Endodermal cell (in vitro differentiated cells): ENCODE results near the gene KLHL26. TPM values are rescaled to one million over a fixed set of nuclear protein-coding genes. Genes with fewer than 3 reads are reported as not detected.

ENCODE experiments used
- DNase-seq: peaks from one replicate; pipeline ENCODE4 v3.0.0-alpha.2; 2017
- H3K27ac ChIP-seq: 2 replicates; pipeline ENCODE4 v1.5.1; 2013; ENCODE audit warnings: mild to moderate bottlenecking, low read depth, low read length, moderate library complexity
- H3K27me3 ChIP-seq: 2 replicates; pipeline ENCODE4 v1.6.1; 2013; ENCODE audit warnings: mild to moderate bottlenecking, low read length, moderate library complexity; ENCODE audit not compliant: insufficient read depth, control insufficient read depth, poor library complexity, severe bottlenecking
- H3K36me3 ChIP-seq: 2 replicates; pipeline ENCODE4 v1.7.0; 2013; ENCODE audit warnings: mild to moderate bottlenecking, low read length, moderate library complexity; ENCODE audit not compliant: control insufficient read depth, insufficient read depth
- H3K4me1 ChIP-seq: one replicate; pipeline ENCODE4 v1.7.0; 2013; ENCODE audit warnings: low read length; ENCODE audit not compliant: control insufficient read depth, insufficient read depth
- H3K4me3 ChIP-seq: 2 replicates; pipeline ENCODE4 v1.5.1; 2013; ENCODE audit warnings: mild to moderate bottlenecking, low read length, moderate library complexity
- H3K9ac ChIP-seq: 2 replicates; pipeline ENCODE4 v1.6.1; 2013; ENCODE audit warnings: mild to moderate bottlenecking, low read length, moderate library complexity; ENCODE audit not compliant: poor library complexity, severe bottlenecking; ENCODE audit errors: extremely low read depth
- H3K9me3 ChIP-seq: 2 replicates; pipeline ENCODE4 v1.6.1; 2013; ENCODE audit warnings: mild to moderate bottlenecking, low read length, moderate library complexity; ENCODE audit not compliant: control insufficient read depth
- H3K27ac Mint-ChIP-seq: 2 replicates; pipeline ENCODE4 v1.8.0; 2020; ENCODE audit warnings: mixed read lengths
- H3K27me3 Mint-ChIP-seq: 2 replicates; pipeline ENCODE4 v1.8.0; 2021; ENCODE audit warnings: mild to moderate bottlenecking, mixed read lengths; ENCODE audit not compliant: insufficient read depth
- H3K36me3 Mint-ChIP-seq: 2 replicates; pipeline ENCODE4 v1.8.0; 2020; ENCODE audit warnings: low read depth, mixed read lengths
- H3K4me1 Mint-ChIP-seq: 2 replicates; pipeline ENCODE4 v1.8.0; 2020; ENCODE audit warnings: mixed read lengths
- H3K4me3 Mint-ChIP-seq: 2 replicates; pipeline ENCODE4 v1.8.0; 2020; ENCODE audit warnings: mild to moderate bottlenecking, moderate library complexity, mixed read lengths
- H3K9me3 Mint-ChIP-seq: 2 replicates; pipeline ENCODE4 v1.8.0; 2020; ENCODE audit warnings: mild to moderate bottlenecking, mixed read lengths
- WGBS, 2 experiments: methylation state at CpG; one replicate each; pipeline versions ENCODE4 v1.1.5 to v1.1.7; 2013; ENCODE audit warnings: missing lambda C conversion rate in 2 of 2, mixed read lengths in 1 of 2; ENCODE audit not compliant: insufficient coverage in 1 of 2, insufficient read length in 1 of 2; 5-methylcytosine and 5-hydroxymethylcytosine counted together
- total RNA-seq, 2 donors: library from RNA; stranded (reverse); fragmentation: NEBNext Ultra II Directional in 1 of 2; extraction: Animal tissue kit (Norgen Biotek cat#: 25700) in 1 of 2; gene quantifications; 2 replicates in 1 of 2; 3 replicates in 1 of 2; pipeline ENCODE4 v1.2.1, GENCODE V29; 2021
- TF ChIP-seq, protein P1 (sequence below): fragments of 200-600 bp; sonication (generic); conservative IDR thresholded peaks from 2 replicates; pipeline ENCODE4 v1.5.0; 2021; ENCODE audit warnings: antibody characterized with exemption, mild to moderate bottlenecking

The KLHL26 gene
- total RNA-seq, 2 donors from 2014 or later, result 9.4 to 11.2 TPM

DNA sequence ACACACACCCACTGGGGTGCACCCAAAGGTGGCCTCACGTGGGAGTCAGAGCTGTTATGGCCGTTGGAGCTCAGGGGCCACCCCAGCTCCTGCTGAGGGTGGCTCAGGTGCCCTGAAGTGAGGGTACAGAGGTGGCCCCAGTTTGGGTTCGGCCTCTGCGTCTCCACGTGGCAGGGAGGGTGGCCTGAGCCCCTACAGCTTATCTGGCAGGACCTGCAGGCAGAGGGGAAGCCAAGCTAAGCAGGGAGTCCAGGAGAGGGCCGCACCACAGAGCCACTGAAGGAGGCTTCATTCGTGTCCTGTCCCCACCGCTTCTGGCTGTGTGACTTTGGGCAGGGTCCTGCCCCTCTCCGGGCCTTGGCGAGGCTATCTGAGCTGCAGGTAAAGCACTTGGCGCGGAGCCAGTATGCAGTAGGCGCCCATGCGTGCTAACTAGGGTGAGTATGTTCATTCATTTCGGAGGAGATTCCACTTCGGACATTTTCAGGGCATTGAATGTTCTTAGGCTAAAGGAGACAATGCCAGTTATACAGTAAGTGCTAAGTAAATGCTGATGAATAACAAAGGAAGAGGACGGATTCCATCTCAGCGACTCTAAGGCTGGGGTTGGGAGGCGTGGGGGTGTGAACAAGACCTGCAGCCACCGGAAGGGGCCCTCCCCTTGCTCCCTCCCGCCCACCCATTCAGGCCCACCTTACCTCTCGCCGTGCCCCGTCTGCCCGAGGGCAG is 43.3 kb upstream of the KLHL26 start:
- Histone ChIP-seq H3K4me1 (peaks cover 3% of the 10 kb centered on the region), H3K36me3 (peaks cover 9% of the 10 kb centered on the region), H3K9ac (peak overlapping the region; percentile 59), H3K27me3 (no peaks in the 10 kb centered on the region), H3K9me3 (no peaks in the 10 kb centered on the region), H3K4me3 (peak overlapping the region; percentile 72), H3K27ac (no peak overlapping the region)
- H3K9me3 Mint-ChIP-seq, result no peaks in the 10 kb centered on the region
- H3K4me3 Mint-ChIP-seq, result peak overlapping the region; percentile 53
- H3K4me1 Mint-ChIP-seq, result peaks cover 16% of the 10 kb centered on the region
- peak; percentile 85 for DNase-seq
- 36% methylated on average over 14 to 21 of the region's 25 CpGs for WGBS, 2 experiments
- H3K36me3 Mint-ChIP-seq, result peaks cover 5% of the 10 kb centered on the region
- TF ChIP-seq, protein P1, sequence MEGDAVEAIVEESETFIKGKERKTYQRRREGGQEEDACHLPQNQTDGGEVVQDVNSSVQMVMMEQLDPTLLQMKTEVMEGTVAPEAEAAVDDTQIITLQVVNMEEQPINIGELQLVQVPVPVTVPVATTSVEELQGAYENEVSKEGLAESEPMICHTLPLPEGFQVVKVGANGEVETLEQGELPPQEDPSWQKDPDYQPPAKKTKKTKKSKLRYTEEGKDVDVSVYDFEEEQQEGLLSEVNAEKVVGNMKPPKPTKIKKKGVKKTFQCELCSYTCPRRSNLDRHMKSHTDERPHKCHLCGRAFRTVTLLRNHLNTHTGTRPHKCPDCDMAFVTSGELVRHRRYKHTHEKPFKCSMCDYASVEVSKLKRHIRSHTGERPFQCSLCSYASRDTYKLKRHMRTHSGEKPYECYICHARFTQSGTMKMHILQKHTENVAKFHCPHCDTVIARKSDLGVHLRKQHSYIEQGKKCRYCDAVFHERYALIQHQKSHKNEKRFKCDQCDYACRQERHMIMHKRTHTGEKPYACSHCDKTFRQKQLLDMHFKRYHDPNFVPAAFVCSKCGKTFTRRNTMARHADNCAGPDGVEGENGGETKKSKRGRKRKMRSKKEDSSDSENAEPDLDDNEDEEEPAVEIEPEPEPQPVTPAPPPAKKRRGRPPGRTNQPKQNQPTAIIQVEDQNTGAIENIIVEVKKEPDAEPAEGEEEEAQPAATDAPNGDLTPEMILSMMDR, result no peak
- no peaks in the 10 kb centered on the region for H3K27me3 Mint-ChIP-seq
- peak overlapping the region; percentile 79 for H3K27ac Mint-ChIP-seq

DNA sequence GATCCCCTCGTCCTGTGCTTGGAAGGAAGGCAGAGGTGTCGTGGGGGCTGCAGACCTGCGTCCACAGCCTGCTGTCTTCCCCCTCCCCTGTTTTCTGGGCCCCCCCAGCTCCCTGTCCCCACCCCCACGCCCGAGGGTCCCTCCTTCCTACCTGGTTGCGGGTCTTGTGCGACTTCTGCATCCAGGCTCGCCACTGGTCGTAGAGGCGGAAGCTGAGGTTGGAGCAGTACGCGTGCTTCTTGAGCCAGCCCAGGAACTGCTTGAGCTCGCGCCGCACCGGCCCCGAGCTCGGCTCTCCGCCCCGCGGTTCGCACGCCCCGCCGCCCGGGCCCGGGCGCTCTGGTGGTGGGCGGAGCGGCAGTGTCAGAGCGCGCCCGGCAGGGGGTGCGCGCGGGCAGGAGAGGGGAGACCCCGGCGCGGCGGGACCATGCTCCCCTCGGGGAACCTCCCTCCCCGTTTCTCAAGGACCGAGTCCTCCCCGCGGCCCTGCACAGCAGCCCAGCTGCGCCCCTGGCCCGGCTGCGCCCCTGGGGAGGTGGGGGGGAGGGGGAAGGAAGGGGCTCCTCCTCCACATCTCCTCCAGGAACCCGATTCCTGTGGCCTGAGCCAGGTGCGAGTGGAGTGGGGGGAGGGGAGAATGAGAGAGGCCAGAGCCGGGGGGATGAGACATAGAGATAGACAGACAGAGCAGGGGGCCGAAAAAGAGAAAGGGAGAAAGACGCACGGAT is 42.6 kb upstream of the KLHL26 start:
- DNase-seq, result peak; percentile 92
- Histone ChIP-seq H3K27ac (no peak overlapping the region), H3K27me3 (no peaks in the 10 kb centered on the region), H3K9ac (peak overlapping the region; percentile 59), H3K4me1 (peaks cover 3% of the 10 kb centered on the region), H3K9me3 (no peaks in the 10 kb centered on the region), H3K4me3 (peak overlapping the region; percentile 77), H3K36me3 (peaks cover 9% of the 10 kb centered on the region)
- H3K36me3 Mint-ChIP-seq, result peaks cover 5% of the 10 kb centered on the region
- H3K4me1 Mint-ChIP-seq, result peaks cover 16% of the 10 kb centered on the region
- H3K27me3 Mint-ChIP-seq, result peaks cover under 1% of the 10 kb centered on the region
- peak overlapping the region; percentile 85 for H3K27ac Mint-ChIP-seq
- TF ChIP-seq, protein P1, result peak; percentile 89
- WGBS, 2 experiments, result 2% methylated on average over 24 to 48 of the region's 54 CpGs
- no peaks in the 10 kb centered on the region for H3K9me3 Mint-ChIP-seq
- peak overlapping the region; percentile 53 for H3K4me3 Mint-ChIP-seq

DNA sequence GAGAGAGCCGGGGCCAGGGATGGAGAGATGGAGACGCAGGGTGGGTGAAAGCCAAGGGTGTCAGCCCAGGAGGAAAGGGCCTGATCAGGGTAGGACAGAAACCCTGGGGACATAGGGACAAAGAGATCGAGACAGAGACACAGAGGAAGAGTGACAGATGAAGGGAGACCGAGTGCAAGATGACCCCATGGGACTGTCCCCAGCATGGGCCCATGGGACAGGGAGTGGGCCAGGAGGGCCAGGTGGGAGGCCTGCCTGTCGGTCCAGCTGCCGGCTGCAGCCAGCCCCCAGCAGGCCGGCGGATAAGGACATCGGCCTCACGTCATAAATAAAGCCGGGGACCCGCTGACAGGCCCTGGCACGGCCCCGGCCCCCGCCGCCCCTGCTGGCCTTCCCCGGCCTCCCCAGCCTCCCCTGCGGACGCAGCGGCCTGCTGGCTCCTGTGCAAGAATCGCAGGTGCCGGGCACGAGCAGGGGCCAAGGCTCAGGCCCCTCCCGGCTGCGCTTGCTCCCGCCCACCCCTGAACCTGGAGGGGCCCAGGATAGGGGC is 41.9 kb upstream of the KLHL26 start:
- H3K4me3 ChIP-seq, result peak overlapping the region; percentile 77
- peak overlapping the region; percentile 53 for H3K4me3 Mint-ChIP-seq

More for the DNA sequence above, 41.9 kb upstream of the KLHL26 start:
- Histone ChIP-seq H3K9ac (no peak overlapping the region), H3K9me3 (no peaks in the 10 kb centered on the region), H3K4me1 (peaks cover 3% of the 10 kb centered on the region), H3K27ac (no peak overlapping the region), H3K36me3 (peaks cover 9% of the 10 kb centered on the region), H3K27me3 (no peaks in the 10 kb centered on the region)
- WGBS, 2 experiments, result 58 to 67% methylated on average over 9 to 26 of the region's 26 CpGs
- TF ChIP-seq, protein P1, result no peak
- H3K4me1 Mint-ChIP-seq, result peaks cover 16% of the 10 kb centered on the region
- peak overlapping the region; percentile 85 for H3K27ac Mint-ChIP-seq
- H3K9me3 Mint-ChIP-seq, result no peaks in the 10 kb centered on the region
- peaks cover 2% of the 10 kb centered on the region for H3K27me3 Mint-ChIP-seq
- DNase-seq, result peak; percentile 65
- peaks cover 5% of the 10 kb centered on the region for H3K36me3 Mint-ChIP-seq
